ENCODE data around the gene SCN10A.

DNA sequence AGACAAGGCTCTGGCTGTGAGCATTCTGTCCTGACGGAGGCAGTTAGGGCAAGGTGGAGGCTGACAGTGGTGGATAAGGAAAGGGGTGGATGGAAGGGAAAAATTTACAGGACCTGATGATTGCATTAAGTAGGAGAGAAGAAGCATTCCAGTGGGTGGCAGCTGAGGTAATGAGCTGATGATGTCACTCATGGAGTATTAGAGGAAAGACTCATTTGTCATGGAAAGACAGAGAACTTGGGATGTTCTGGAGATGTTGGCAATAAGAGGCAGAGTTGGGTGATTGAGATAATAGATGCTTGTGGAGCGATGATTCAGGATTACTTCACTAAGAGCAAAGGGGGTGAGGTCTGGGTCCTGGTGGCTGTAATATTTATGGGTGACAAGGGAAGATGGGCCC is 102.9 kb downstream of the SCN10A start:
- TF ChIP-seq, protein P1, sequence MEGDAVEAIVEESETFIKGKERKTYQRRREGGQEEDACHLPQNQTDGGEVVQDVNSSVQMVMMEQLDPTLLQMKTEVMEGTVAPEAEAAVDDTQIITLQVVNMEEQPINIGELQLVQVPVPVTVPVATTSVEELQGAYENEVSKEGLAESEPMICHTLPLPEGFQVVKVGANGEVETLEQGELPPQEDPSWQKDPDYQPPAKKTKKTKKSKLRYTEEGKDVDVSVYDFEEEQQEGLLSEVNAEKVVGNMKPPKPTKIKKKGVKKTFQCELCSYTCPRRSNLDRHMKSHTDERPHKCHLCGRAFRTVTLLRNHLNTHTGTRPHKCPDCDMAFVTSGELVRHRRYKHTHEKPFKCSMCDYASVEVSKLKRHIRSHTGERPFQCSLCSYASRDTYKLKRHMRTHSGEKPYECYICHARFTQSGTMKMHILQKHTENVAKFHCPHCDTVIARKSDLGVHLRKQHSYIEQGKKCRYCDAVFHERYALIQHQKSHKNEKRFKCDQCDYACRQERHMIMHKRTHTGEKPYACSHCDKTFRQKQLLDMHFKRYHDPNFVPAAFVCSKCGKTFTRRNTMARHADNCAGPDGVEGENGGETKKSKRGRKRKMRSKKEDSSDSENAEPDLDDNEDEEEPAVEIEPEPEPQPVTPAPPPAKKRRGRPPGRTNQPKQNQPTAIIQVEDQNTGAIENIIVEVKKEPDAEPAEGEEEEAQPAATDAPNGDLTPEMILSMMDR (IDR thresholded peaks at IDR 0.05), result no peak
- no peak for TF ChIP-seq POLR2A (IDR thresholded peaks at IDR 0.05)

Data from esophagus squamous epithelium (tissue), 4 donors.